ENCODE results near the gene TMCO6.
"Not testable (repeated sequence)": the region's sequence is repeated elsewhere in the genome, so short reads cannot be mapped to it uniquely, and the experiment has no call there.

Gene TMCO6

GRCh38 chr5:140598836-140599235 is 40.4 kb upstream of the TMCO6 start:
- H4K20me1 ChIP-seq (ENCODE audit: insufficient read depth, low read length) = no peaks in the 10 kb centered on the region
- H3K9me3 ChIP-seq (ENCODE audit: insufficient read depth, low read length, severe bottlenecking) = no peaks in the 10 kb centered on the region
- H3K36me3 ChIP-seq (ENCODE audit: insufficient read depth, low read length) = no peaks in the 10 kb centered on the region
- TF ChIP-seq CTCF (IDR thresholded peaks at IDR 0.05; ENCODE audit: borderline replicate concordance, extremely low read depth, low read length, poor library complexity, severe bottlenecking) (no peak), EZH2 (IDR thresholded peaks at IDR 0.05; ENCODE audit: borderline replicate concordance, low read depth, low read length, severe bottlenecking) (no peak)
- H3K4me3 ChIP-seq (ENCODE audit: low read depth in 1 of 2, low read length in 2 of 2) = no peak overlapping the region
- no peak for DNase-seq
- no peak overlapping the region for H2AFZ ChIP-seq (ENCODE audit: low read depth, low read length)
- ATAC-seq (ENCODE audit: insufficient read depth, low read depth) = no peak
- no peak overlapping the region for H3K4me2 ChIP-seq (ENCODE audit: insufficient read depth, low read length)
- no peaks in the 10 kb centered on the region for H3K4me1 ChIP-seq (ENCODE audit: insufficient read depth, low read length)
- H3K79me2 ChIP-seq (ENCODE audit: insufficient read depth, low read length) = no peaks in the 10 kb centered on the region
- no peak overlapping the region for H3K9ac ChIP-seq (ENCODE audit: low read depth, low read length)
- H3K27ac ChIP-seq (ENCODE audit: low read length) = no peak overlapping the region
- no peaks in the 10 kb centered on the region for H3K27me3 ChIP-seq (ENCODE audit: insufficient read depth, low read length, poor library complexity)

GRCh38 chr5:140600096-140600495 is 39.2 kb upstream of the TMCO6 start:
- no peak overlapping the region for H3K9ac ChIP-seq (ENCODE audit: low read depth, low read length)
- no peak for TF ChIP-seq EZH2 (IDR thresholded peaks at IDR 0.05; ENCODE audit: borderline replicate concordance, low read depth, low read length, severe bottlenecking)
- TF ChIP-seq CTCF (IDR thresholded peaks at IDR 0.05; ENCODE audit: borderline replicate concordance, extremely low read depth, low read length, poor library complexity, severe bottlenecking) = no peak
- no peak overlapping the region for H3K27ac ChIP-seq (ENCODE audit: low read length)
- H4K20me1 ChIP-seq (ENCODE audit: insufficient read depth, low read length) = no peaks in the 10 kb centered on the region
- no peaks in the 10 kb centered on the region for H3K27me3 ChIP-seq (ENCODE audit: insufficient read depth, low read length, poor library complexity)
- H3K4me3 ChIP-seq (ENCODE audit: low read depth in 1 of 2, low read length in 2 of 2) = no peak overlapping the region
- H3K36me3 ChIP-seq (ENCODE audit: insufficient read depth, low read length) = no peaks in the 10 kb centered on the region
- no peak overlapping the region for H3K4me2 ChIP-seq (ENCODE audit: insufficient read depth, low read length)
- DNase-seq (no peak), ATAC-seq (ENCODE audit: insufficient read depth, low read depth) (no peak)
- no peaks in the 10 kb centered on the region for H3K4me1 ChIP-seq (ENCODE audit: insufficient read depth, low read length)
- H3K79me2 ChIP-seq (ENCODE audit: insufficient read depth, low read length) = no peaks in the 10 kb centered on the region
- H3K9me3 ChIP-seq (ENCODE audit: insufficient read depth, low read length, severe bottlenecking) = no peaks in the 10 kb centered on the region
- H2AFZ ChIP-seq (ENCODE audit: low read depth, low read length) = no peak overlapping the region

GRCh38 chr5:140602147-140602546 is 37.1 kb upstream of the TMCO6 start:
- Histone ChIP-seq H3K27ac (ENCODE audit: low read length) (no peak overlapping the region), H4K20me1 (ENCODE audit: insufficient read depth, low read length) (no peaks in the 10 kb centered on the region), H3K4me2 (ENCODE audit: insufficient read depth, low read length) (no peak overlapping the region), H3K4me1 (ENCODE audit: insufficient read depth, low read length) (no peaks in the 10 kb centered on the region), H3K79me2 (ENCODE audit: insufficient read depth, low read length) (no peaks in the 10 kb centered on the region), H3K9me3 (ENCODE audit: insufficient read depth, low read length, severe bottlenecking) (no peaks in the 10 kb centered on the region), H3K27me3 (ENCODE audit: insufficient read depth, low read length, poor library complexity) (no peaks in the 10 kb centered on the region), H3K9ac (ENCODE audit: low read depth, low read length) (no peak overlapping the region), H3K36me3 (ENCODE audit: insufficient read depth, low read length) (no peaks in the 10 kb centered on the region), H2AFZ (ENCODE audit: low read depth, low read length) (no peak overlapping the region), H3K4me3 (ENCODE audit: low read depth in 1 of 2, low read length in 2 of 2) (no peak overlapping the region)
- TF ChIP-seq CTCF (IDR thresholded peaks at IDR 0.05; ENCODE audit: borderline replicate concordance, extremely low read depth, low read length, poor library complexity, severe bottlenecking) (no peak), EZH2 (IDR thresholded peaks at IDR 0.05; ENCODE audit: borderline replicate concordance, low read depth, low read length, severe bottlenecking) (no peak)
- ATAC-seq (ENCODE audit: insufficient read depth, low read depth) (no peak), DNase-seq (no peak)

GRCh38 chr5:140603446-140603698 is 35.9 kb upstream of the TMCO6 start:
- H3K27ac ChIP-seq (ENCODE audit: low read length); H4K20me1 ChIP-seq (ENCODE audit: insufficient read depth, low read length); H3K79me2 ChIP-seq (ENCODE audit: insufficient read depth, low read length); DNase-seq; ATAC-seq (ENCODE audit: insufficient read depth, low read depth); H3K4me1 ChIP-seq (ENCODE audit: insufficient read depth, low read length); H3K9me3 ChIP-seq (ENCODE audit: insufficient read depth, low read length, severe bottlenecking); H3K4me3 ChIP-seq (ENCODE audit: low read depth in 1 of 2, low read length in 2 of 2); H3K9ac ChIP-seq (ENCODE audit: low read depth, low read length); H3K27me3 ChIP-seq (ENCODE audit: insufficient read depth, low read length, poor library complexity); H3K4me2 ChIP-seq (ENCODE audit: insufficient read depth, low read length); H2AFZ ChIP-seq (ENCODE audit: low read depth, low read length); H3K36me3 ChIP-seq (ENCODE audit: insufficient read depth, low read length): not testable (repeated sequence)
